ENCODE data around the gene TTC3.
A peak's percentile ranks its signal among the peaks of the same experiment; 100 is the strongest.

Gene TTC3

GRCh38 chr21:37062593-37062935 lies 10.5 kb upstream of the TTC3 start:
- no peak for DNase-seq (ENCODE audit: low read depth)

- DNase-seq (ENCODE audit: low read depth): no peak
These were observed 9.6 kb upstream of the TTC3 start for GRCh38 chr21:37063433-37063832.

- no peak for DNase-seq (ENCODE audit: low read depth)
These were observed 8.2 kb upstream of the TTC3 start for GRCh38 chr21:37064841-37065240.

- no peak for DNase-seq (ENCODE audit: low read depth)
These were observed 7.4 kb upstream of the TTC3 start for GRCh38 chr21:37065561-37066177.

- DNase-seq (ENCODE audit: low read depth): peak; percentile 80
These were observed 1.3 kb upstream of the TTC3 start for GRCh38 chr21:37071561-37072273.

- peak; percentile 56 for DNase-seq (ENCODE audit: low read depth)
These were observed 623 bp upstream of the TTC3 start for GRCh38 chr21:37072274-37072987.

GRCh38 chr21:37073417-37074196 lies 553 bp downstream of the TTC3 start:
- no peak for DNase-seq (ENCODE audit: low read depth)

- DNase-seq (ENCODE audit: low read depth): no peak
These were observed 1.1 kb downstream of the TTC3 start for GRCh38 chr21:37074197-37074510.

GRCh38 chr21:37074546-37074945 lies 1.5 kb downstream of the TTC3 start:
- DNase-seq (ENCODE audit: low read depth): no peak

- DNase-seq (ENCODE audit: low read depth): no peak
These were observed 2.2 kb downstream of the TTC3 start for GRCh38 chr21:37075214-37075770.

- no peak for DNase-seq (ENCODE audit: low read depth)
These were observed 3.2 kb downstream of the TTC3 start for GRCh38 chr21:37076087-37076850.

GRCh38 chr21:37077403-37077802 lies 4.3 kb downstream of the TTC3 start:
- no peak for DNase-seq (ENCODE audit: low read depth)

GRCh38 chr21:37079211-37079824 lies 6.3 kb downstream of the TTC3 start:
- no peak for DNase-seq (ENCODE audit: low read depth)

GRCh38 chr21:37082375-37082774 lies 9.3 kb downstream of the TTC3 start:
- DNase-seq (ENCODE audit: low read depth): no peak

- no peak for DNase-seq (ENCODE audit: low read depth)
These were observed 9.9 kb downstream of the TTC3 start for GRCh38 chr21:37082856-37083528.

GRCh38 chr21:37085726-37086125 lies 12.7 kb downstream of the TTC3 start:
- no peak for DNase-seq (ENCODE audit: low read depth)

- peak; percentile 51 for DNase-seq (ENCODE audit: low read depth)
These were observed 14.1 kb downstream of the TTC3 start for GRCh38 chr21:37087188-37087587.

GRCh38 chr21:37088186-37088735 lies 15.2 kb downstream of the TTC3 start:
- DNase-seq (ENCODE audit: low read depth): no peak

- DNase-seq (ENCODE audit: low read depth): no peak
These were observed 20.9 kb downstream of the TTC3 start for GRCh38 chr21:37093977-37094376.

- no peak for DNase-seq (ENCODE audit: low read depth)
These were observed 22.8 kb downstream of the TTC3 start for GRCh38 chr21:37095821-37096220.

Data from stromal cell of bone marrow (primary cell).